NCI-H1930 (cell line): ENCODE results near the gene NUB1.
"Not testable (repeated sequence)": the region's sequence is repeated elsewhere in the genome, so short reads cannot be mapped to it uniquely, and the experiment has no call there.

Experiments used
- DNase-seq, 2 experiments: peaks; one replicate each; lab custom pipeline; 2025; lab: John Stamatoyannopoulos, UW

NUB1 gene, protein sequence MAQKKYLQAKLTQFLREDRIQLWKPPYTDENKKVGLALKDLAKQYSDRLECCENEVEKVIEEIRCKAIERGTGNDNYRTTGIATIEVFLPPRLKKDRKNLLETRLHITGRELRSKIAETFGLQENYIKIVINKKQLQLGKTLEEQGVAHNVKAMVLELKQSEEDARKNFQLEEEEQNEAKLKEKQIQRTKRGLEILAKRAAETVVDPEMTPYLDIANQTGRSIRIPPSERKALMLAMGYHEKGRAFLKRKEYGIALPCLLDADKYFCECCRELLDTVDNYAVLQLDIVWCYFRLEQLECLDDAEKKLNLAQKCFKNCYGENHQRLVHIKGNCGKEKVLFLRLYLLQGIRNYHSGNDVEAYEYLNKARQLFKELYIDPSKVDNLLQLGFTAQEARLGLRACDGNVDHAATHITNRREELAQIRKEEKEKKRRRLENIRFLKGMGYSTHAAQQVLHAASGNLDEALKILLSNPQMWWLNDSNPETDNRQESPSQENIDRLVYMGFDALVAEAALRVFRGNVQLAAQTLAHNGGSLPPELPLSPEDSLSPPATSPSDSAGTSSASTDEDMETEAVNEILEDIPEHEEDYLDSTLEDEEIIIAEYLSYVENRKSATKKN

DNA sequence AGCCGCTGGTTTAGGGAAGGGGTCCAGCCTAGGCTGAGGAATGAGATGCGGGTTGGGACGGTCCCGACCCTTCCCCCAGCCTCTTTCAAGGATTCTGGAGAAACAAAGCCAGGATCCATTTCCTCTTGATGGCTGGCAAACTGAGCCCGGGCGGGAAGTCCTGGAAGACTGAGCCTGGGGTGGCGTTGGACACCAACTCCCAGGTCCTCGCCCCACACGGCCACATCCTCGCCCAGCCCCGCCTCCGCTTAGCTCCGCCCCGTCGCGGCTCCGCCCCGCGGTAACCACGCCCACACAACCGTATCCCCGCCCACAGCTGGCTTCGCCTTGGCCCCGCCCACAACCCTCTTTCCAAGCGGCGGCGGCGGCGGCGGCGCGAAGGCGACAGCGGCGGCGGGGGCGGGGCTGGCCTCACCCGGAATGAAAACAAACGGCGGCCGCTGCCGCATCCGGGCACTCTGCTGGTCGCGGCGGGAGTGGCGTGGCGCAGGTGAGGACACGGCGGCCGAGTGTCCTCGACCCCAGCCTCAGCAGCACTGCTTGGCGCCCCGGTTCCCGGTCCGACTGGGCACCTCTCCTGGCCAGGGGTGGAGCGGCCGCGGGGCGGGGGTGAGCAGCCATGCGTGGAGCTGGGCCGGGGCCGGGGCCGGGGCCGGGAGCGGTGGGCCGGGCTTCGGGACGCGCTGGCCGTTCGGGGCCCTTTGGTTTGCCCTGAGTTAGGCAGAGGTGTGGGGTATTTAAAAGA, at the start of gene NUB1:
Gene NUB1, plus strand, starts transcription at position 456 of the 745 bp plus-strand sequence. CDS start 3,538 bp downstream, outside the sequence.
- peak; percentile 91 to 92 for DNase-seq

DNA sequence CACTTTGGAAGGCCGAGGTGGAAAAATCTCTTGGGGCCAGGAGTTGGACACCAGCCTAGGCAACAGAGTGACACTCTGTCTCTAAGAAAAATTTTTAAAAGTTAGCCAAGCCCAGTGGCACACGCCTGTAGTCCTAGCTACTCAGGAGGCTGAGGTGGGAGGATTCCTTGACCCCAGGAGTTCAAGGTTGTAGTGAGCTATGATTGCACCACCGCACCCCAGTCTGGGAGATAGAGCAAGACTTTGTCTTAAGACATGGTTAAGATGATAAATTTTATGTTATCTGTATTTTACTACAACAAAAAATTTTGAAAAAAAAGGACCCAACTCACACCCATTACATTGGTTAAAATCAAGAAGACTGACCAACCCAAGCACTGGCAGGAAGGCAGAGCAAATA, 48.8 kb upstream of the NUB1 start:
- DNase-seq, result no peak

- no peak for DNase-seq
Measured at GRCh38 chr7:151296202-151296992, 45.2 kb upstream of the NUB1 start.

DNA sequence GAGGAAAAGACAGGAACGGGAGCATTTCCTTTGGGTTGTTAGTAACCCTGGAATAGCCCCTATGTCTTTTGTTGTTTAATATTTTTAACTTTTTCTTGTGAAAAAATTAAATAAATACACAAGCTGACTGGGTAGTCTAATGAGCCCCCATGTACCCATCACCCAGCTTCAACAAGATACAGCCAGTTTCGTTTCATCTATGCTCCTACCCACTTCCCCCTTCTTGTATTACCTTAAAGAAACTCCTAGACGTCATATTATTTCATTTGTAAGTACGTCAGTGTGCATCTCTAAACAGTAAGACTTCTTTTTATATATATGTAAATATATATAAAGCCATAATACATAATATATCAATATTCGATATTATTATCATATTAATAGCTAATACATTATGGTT, 42.8 kb upstream of the NUB1 start:
- no peak for DNase-seq

GRCh38 chr7:151299530-151299929, 42.1 kb upstream of the NUB1 start:
- DNase-seq, result no peak

DNA sequence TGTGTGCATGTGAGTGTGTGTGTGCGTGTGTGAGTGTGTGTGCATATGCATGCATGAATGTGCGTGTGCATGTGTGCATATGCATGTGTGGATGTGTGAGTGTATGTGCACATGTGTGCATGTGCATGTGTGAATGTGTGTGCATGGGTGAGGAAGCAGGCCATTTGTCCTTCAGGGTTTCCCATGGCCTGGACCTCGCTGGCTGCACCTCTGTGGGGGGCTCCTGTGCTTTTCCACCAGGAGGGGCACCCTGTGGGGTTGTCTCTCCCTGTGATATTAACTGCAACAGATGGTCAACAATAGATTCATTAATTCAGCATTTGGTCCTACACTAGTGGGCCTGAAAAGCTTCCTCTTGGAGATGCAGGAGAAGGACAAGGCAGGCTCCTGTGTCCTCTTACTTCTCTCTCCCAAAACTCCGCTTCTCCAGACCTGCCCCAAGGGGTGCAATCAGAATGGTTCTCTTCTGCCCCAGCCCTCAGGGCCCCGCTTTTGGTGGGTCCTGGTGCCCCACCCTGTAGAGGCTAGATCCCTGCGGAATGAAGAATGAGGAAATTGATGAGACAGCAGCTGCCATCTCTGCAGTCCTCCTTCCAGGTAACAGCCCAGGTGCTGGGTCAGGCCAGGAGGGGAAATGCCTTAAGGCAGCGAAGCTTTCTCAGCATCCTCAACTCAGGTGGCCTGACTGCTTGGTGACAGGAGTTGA, 41.5 kb upstream of the NUB1 start:
- DNase-seq, result no peak

GRCh38 chr7:151301471-151302462, 39.8 kb upstream of the NUB1 start:
- no peak for DNase-seq

- not testable (repeated sequence) for DNase-seq
Measured at GRCh38 chr7:151304251-151304650, 37.4 kb upstream of the NUB1 start.

GRCh38 chr7:151304856-151305255, 36.8 kb upstream of the NUB1 start:
- DNase-seq, result no peak

- DNase-seq, result no peak
Measured at GRCh38 chr7:151306374-151306773, 35.2 kb upstream of the NUB1 start.

GRCh38 chr7:151306860-151307259, 34.8 kb upstream of the NUB1 start:
- no peak for DNase-seq

- DNase-seq, result no peak
Measured at GRCh38 chr7:151307536-151307935, 34.1 kb upstream of the NUB1 start.

DNA sequence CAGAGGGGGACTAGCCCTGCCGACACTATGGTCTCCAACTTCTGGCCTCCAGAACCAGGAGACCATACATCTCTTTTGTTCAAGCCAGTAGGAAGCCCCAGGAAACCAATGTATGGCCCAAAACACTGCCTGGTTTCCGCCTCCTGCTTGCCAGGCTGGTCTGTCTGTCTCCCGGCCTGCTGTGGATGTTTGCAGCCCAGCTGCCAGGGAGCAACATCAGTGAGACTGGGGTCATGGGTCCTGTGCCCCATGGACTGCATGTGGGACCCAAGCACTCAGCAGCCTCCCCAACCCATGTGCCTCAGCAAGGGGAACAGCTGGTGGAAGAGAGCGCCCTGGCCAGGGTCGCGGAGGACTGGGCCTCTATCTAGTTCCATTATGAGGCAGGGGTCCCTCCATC, 33.4 kb upstream of the NUB1 start:
- no peak for DNase-seq

GRCh38 chr7:151308791-151309190, 32.8 kb upstream of the NUB1 start:
- no peak for DNase-seq

DNA sequence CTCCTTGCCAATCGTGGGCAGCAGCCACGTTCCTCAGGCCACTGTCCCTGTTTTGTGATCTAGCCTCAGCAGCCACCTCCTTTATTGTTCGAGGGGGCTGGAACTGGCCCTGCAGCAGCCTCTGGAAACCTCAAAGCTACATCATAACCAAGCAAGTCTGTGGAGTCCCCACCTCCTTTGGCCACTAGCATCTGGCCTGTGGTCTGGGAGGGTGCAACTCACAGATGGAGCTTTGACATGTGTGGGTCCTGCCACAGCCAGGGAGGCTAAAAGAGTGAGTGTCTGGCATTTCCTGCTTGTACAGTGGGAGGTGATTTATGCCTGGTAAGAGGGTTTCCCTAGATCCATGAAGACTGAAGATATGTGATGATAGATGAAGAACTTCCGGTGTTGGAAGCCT, 32.3 kb upstream of the NUB1 start:
- no peak for DNase-seq

- no peak for DNase-seq
Measured at GRCh38 chr7:151310578-151310977, 31.0 kb upstream of the NUB1 start.

DNA sequence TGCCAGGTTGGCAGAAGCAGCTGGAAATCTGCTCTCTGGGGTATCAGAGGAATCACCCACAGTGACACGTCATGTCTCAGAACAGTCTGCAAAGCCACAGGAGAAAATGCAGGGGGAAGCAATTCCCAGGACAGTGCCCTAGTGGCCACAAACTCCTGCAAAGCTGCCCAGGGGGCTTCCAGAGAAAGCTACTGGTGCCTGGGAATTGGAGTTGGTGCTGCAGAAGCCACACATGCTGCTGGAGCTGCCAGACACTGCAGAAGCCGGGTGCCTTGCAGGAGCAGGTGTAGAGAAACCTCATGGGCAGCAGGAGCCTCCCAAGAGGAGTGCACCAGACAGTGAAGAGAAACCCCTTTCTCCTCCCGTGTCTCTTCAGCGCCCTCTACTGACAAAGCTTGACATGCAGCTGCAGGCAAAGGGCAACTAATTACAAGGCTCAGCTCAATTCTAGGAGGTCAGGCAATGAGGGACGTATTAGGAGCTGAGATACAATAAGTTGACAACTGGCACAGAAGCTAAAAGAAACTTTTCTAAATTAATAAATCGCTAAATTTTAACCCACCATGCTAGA, 30.2 kb upstream of the NUB1 start:
- DNase-seq, result no peak

DNA sequence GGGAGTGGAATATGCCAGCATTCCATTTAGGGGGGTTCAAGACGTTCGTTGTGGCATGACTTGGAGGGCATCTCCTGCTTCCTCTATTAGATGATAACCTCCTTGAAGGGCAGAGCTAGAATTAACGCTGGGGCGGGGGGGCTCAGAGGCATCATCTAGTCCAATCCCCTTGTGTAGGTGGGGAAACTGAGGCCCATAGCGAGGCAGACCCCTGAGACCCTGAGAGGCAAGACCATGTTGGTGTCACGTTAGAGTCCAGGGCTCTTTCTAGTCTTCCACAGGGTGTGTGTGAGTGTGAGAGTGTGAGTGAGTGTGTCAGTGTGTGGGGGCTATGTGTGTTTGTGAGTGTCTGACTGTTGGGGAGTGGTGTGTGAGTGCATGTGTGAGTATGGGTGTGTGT, 29.3 kb upstream of the NUB1 start:
- DNase-seq, result no peak

GRCh38 chr7:151312831-151313809, 28.5 kb upstream of the NUB1 start:
- no peak for DNase-seq
